ENCODE results near the gene PRRG3.
A peak's percentile ranks its signal among the peaks of the same experiment; 100 is the strongest.

Gene PRRG3

DNA sequence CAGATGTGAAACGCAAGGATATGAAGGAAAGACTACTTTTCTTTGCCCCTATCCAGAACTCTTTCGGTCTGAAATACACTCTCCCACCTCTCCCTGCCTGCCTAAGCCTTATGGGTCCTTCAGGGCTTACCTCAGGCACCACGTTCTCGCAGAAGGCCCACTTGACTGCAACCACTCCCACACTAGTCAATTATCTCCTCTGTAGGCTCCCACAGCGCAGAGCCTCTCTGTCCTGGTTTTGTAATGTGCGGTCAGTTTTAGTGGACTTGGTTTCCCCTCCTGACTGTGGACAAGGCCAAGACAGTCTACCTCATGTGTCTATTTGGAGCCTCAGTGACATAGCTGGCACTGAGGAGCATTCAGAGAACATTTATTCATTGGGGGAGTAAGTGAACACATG is 50.4 kb downstream of the PRRG3 start:
- DNase-seq = no peak

DNA sequence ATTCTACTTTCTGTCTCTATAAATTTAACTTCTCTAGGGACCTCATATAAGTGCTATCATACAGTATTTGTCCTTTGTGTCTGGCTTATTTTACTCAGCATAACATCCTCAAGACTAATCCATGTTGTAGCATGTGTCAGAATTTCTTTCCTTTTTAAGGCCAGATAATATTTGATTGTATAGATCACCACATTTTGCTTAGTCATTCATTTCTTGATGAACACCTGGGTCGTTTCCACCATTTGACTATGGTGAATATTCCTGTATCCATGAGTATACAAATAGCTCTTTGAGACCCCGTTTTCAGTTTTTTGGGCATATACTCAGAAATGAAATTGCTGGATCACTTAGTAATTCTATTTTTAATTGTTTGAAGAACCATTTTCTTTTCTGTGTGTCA is 51.2 kb downstream of the PRRG3 start:
- DNase-seq = no peak

DNA sequence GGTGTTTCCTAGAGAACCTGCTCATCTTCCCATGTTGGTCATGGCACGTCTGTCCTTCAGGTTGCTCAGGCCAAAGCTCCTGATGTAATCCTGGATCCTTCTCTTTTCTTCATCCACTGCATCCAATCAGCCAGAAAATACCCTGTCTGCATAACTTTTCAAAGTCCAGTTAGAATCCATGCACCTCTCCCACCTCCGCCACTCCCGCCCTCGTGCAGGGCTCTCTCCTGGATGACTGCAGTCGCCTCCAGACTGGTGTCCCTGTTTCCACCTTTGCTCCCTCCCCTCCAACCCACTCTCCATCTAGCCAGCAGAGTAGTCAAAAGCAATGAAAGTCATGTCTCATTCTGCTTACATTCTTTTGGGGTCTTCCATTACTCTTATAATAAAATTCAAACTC is 55.3 kb downstream of the PRRG3 start:
- DNase-seq = no peak

DNA sequence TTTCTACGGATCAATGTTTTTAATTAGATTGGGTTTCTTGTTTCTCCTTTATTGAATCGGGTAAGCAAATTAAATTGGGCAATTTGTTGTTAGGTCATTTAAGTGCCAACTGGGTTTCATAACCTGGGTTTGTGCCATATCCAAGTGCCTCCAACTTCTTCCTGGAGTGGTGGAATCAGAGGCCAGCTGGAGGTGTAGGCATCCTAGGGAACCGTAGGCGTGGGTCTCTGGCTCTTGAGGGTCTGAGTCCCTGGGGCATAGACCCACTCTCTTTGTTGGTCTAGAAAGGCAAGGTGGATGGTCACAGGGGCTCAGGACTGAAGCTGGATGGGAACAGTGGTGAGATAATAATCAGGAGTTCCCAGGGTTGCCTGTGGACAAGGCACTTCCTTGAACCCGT is 57.6 kb downstream of the PRRG3 start:
- no peak for DNase-seq

DNA sequence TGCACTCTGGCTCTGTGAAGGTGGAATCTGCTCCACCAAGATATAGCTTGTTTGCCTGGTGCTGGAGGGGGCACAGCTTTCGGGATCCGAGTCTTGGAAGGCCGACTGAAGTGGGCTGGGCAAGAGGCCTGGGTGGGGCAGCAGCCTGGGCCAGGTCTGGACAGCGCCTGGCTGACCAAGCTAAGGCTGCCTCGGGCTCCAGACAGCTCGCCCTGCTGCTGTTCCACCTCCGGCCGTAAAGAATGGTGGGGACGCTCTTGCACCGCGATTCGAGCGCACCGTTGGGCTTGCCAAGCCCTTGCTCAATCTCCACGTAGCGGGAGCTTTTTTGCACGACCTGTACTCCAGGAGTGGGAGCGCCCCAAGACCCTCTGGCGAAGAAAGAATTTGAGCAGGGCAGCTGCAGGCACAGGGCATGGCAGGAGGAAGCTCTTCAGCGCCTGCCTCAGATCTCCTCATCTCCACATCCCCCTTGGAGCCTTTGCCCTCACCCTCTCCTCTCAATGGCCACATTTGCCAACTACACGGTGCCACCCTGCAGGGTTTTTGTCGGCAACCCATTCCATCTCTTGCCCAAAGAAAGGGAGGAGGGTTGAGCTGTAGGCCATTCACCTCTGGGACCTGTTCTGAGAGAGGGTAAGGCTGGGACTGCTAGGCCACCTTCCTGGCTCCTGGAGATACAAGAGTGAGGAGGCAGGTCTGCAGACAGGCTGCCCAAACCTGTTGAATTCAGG is 58.2 kb downstream of the PRRG3 start:
- DNase-seq = peak; percentile 52

DNA sequence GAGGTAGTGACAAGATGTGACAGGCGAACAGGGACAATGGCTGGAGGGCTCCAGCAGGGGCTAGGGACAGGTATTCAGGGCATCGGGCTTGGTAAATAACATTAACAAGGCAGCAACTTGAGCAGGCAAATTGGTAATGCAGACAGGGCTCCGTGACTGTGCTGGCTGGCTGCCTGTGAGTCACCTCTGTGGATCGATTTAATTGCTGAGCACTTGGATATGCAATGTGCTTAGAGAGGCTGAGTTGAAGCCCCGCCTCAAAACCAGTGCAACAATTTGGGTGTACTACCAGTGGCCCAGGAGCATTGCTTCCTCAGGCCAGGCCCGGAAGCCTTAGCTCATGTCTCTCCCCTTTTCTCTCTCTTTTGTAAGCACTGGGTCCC is 58.8 kb downstream of the PRRG3 start:
- peak; percentile 79 for DNase-seq

DNA sequence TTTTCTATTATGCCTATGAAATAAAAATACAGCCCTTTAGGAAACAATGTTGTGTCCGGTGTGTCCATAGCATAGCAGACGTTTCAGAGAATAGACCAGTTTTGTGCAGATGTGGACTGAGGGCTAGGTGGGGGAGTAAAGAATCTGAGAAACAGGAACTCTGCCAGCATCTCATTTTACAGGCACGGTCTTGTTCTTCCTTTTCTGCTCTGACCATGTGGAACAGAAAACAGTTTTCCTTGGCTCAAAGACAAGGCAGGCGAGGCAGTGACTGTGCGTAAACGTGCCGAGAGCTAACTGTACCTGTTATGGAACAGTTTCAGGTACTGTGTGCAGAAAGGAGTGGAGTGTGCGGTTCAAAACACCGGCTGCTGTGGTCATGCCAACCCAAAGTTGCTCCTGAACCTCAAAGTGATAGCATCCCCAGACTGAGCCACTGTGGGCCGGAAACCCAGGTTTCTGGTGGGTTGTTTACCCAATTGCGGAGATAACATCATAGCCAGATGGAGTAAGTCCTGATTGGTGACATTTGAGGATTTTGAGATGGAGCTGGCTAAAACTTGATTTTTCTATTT is 59.5 kb downstream of the PRRG3 start:
- DNase-seq = no peak
